Activated CD8-positive, alpha-beta memory T cell treated with anti-CD3 and anti-CD28 coated beads, Interleukin-2, amount 50 U/mL, for 1 hour (primary cell): ENCODE measurements around the gene ZNF611.
"Not testable (repeated sequence)": the region's sequence is repeated elsewhere in the genome, so short reads cannot be mapped to it uniquely, and the experiment has no call there.

Source experiments
- DNase-seq: peaks from one replicate; pipeline ENCODE4 v3.0.0-alpha.2; 2020; ENCODE audit errors: extremely low read depth

Gene ZNF611

GRCh38 chr19:52734893-52735661 lies at the start of gene ZNF611:
TSS of gene ZNF611 (minus strand) at chr19:52735044. CDS start at chr19:52715894, 19,150 bp downstream.
- DNase-seq: peak; percentile 97

GRCh38 chr19:52782864-52783263 lies 48.0 kb upstream of the ZNF611 start:
- not testable (repeated sequence) for DNase-seq

- DNase-seq: no peak
These were observed 44.0 kb upstream of the ZNF611 start for GRCh38 chr19:52778811-52779210.

GRCh38 chr19:52756447-52756846 lies 21.6 kb upstream of the ZNF611 start:
- DNase-seq: not testable (repeated sequence)

- no peak for DNase-seq
These were observed 14.9 kb upstream of the ZNF611 start for GRCh38 chr19:52749780-52750179.

GRCh38 chr19:52748336-52748950 lies 13.6 kb upstream of the ZNF611 start:
- no peak for DNase-seq

GRCh38 chr19:52745919-52746318 lies 11.1 kb upstream of the ZNF611 start:
- not testable (repeated sequence) for DNase-seq

GRCh38 chr19:52743091-52743490 lies 8.2 kb upstream of the ZNF611 start:
- no peak for DNase-seq

- DNase-seq: no peak
These were observed 7.7 kb upstream of the ZNF611 start for GRCh38 chr19:52742516-52742915.

- DNase-seq: no peak
These were observed 7.2 kb upstream of the ZNF611 start for GRCh38 chr19:52741951-52742485.

GRCh38 chr19:52741371-52741770 lies 6.5 kb upstream of the ZNF611 start:
- not testable (repeated sequence) for DNase-seq

- no peak for DNase-seq
These were observed 4.7 kb upstream of the ZNF611 start for GRCh38 chr19:52739576-52739975.

- DNase-seq: no peak
These were observed 890 bp upstream of the ZNF611 start for GRCh38 chr19:52735734-52736133.

- no peak for DNase-seq
These were observed 432 bp downstream of the ZNF611 start for GRCh38 chr19:52734331-52734892.

- DNase-seq: not testable (repeated sequence)
These were observed 8.8 kb downstream of the ZNF611 start for GRCh38 chr19:52726051-52726450.

GRCh38 chr19:52725528-52725961 lies 9.3 kb downstream of the ZNF611 start:
- no peak for DNase-seq

GRCh38 chr19:52724701-52725514 lies 9.9 kb downstream of the ZNF611 start:
- no peak for DNase-seq

- not testable (repeated sequence) for DNase-seq
These were observed 10.8 kb downstream of the ZNF611 start for GRCh38 chr19:52723907-52724598.

GRCh38 chr19:52722062-52723003 lies 12.5 kb downstream of the ZNF611 start:
- no peak for DNase-seq

GRCh38 chr19:52720541-52720940 lies 14.3 kb downstream of the ZNF611 start:
- not testable (repeated sequence) for DNase-seq
